Motor neuron (in vitro differentiated cells): ENCODE results near the gene IFI6. TPM values are rescaled to one million over a fixed set of nuclear protein-coding genes. Genes with fewer than 3 reads are reported as not detected.
A peak's percentile ranks its signal among the peaks of the same experiment; 100 is the strongest.
"Not testable (repeated sequence)": the region's sequence is repeated elsewhere in the genome, so short reads cannot be mapped to it uniquely, and the experiment has no call there.

Experiments
- ATAC-seq, 8 experiments: fragments of 200-7000 bp; cut with Tn5 transposase; replicated peaks in 6 of 8; 2 replicates each; pipeline ENCODE4 v1.8.0; 2021; ENCODE audit warnings: mild to moderate bottlenecking in 8 of 8, moderate library complexity in 8 of 8
- H3K27ac ChIP-seq, 2 donors: fragments of 250-450 bp; sonication (Bioruptor Pico); 2 replicates each; pipeline ENCODE4 v1.9.0; 2021; ENCODE audit warnings: antibody characterized with exemption in 2 of 2, mild to moderate bottlenecking in 2 of 2, moderate library complexity in 1 of 2
- H3K4me1 ChIP-seq, 2 donors: fragments of 250-450 bp; sonication (Bioruptor Pico); replicated peaks in 1 of 2; 2 replicates each; pipeline ENCODE4 v1.6.1; 2021; ENCODE audit warnings: antibody characterized with exemption in 2 of 2, mild to moderate bottlenecking in 2 of 2, moderate library complexity in 1 of 2
- H3K4me3 ChIP-seq, 5 donors: fragments of 250-450 bp; sonication (Bioruptor Pico); 2 replicates each; pipeline ENCODE4 v1.9.0; 2021; ENCODE audit warnings: antibody characterized with exemption in 5 of 5, mild to moderate bottlenecking in 5 of 5, moderate library complexity in 4 of 5
- WGBS, 10 experiments: fragments of 450-650 bp; shearing (Covaris generic); methylation state at CpG; one replicate each; pipeline ENCODE4 v1.0.0; 2022; 5-methylcytosine and 5-hydroxymethylcytosine counted together
- in situ Hi-C, 9 experiments: fragments of 400-800 bp; cut with MboI; loops; one replicate each; pipeline ENCODE4 v1.15.0; 2021; ENCODE audit warnings: low sequenced_read_pairs in 9 of 9, low pct_unique_long_range_greater_than_20kb in 2 of 9; ENCODE audit not compliant: unreplicated experiment in 9 of 9
- total RNA-seq, 8 experiments: library from RNA; unstranded; fragments of 300-600 nt; gene quantifications; 2 replicates each; pipeline versions ENCODE4 v1.2.3 to v1.2.4, GENCODE V29; 2022

The IFI6 gene
- total RNA-seq, 8 experiments from 2014 or later, result 7.4 to 3,288 (median 15.3) TPM

GRCh38 chr1:27643600-27644368 lies 28.2 kb downstream of the IFI6 start:
- Histone ChIP-seq H3K4me1 (no peaks in the 10 kb centered on the region), H3K27ac (no peak overlapping the region), H3K4me3 (no peak overlapping the region)
- WGBS, 10 experiments, result 17 to 89% (median 57%) methylated on average over 1 to 9 of the region's 13 CpGs; no CpG with 5 or more reads in 1 of the 10 experiments
- in situ Hi-C loops, result loop anchor here in 1 of 9 experiments (25.0 kb wide), 1 partner anchor 231 kb away; no protein-coding TSS in a partner anchor
- ATAC-seq, result peak in 7 of 8 experiments; percentile 35 to 97 (median 48)

- ATAC-seq, H3K4me1 ChIP-seq, H3K27ac ChIP-seq, H3K4me3 ChIP-seq: not testable (repeated sequence)
- in situ Hi-C loops, result loop anchor here in 1 of 9 experiments (25.0 kb wide), 1 partner anchor 228 kb away; no protein-coding TSS in a partner anchor
- 36 to 100% (median 84%) methylated on average over 1 to 9 of the region's 9 CpGs for WGBS, 10 experiments
These were observed 31.5 kb downstream of the IFI6 start for GRCh38 chr1:27640514-27640913.

- 92 to 100% (median 100%) methylated on average over 1 to 2 of the region's 2 CpGs; no CpG with 5 or more reads in 2 of the 10 experiments for WGBS, 10 experiments
- no peak for ATAC-seq
- peaks cover 0 to 11% of the 10 kb centered on the region in 2 donors for H3K4me1 ChIP-seq
- no peak overlapping the region for H3K27ac ChIP-seq
- in situ Hi-C loops, result loop anchor here in 1 of 9 experiments (25.0 kb wide), 1 partner anchor 227 kb away; no protein-coding TSS in a partner anchor
- H3K4me3 ChIP-seq, result no peak overlapping the region
These were observed 33.2 kb downstream of the IFI6 start for GRCh38 chr1:27638805-27639204.

GRCh38 chr1:27638047-27638734 lies 33.8 kb downstream of the IFI6 start:
- in situ Hi-C loops, result loop anchor here in 1 of 9 experiments (25.0 kb wide), 1 partner anchor 226 kb away; no protein-coding TSS in a partner anchor
- ATAC-seq, result no peak
- no peak overlapping the region for H3K27ac ChIP-seq
- peaks cover 0 to 12% of the 10 kb centered on the region in 2 donors for H3K4me1 ChIP-seq
- 40 to 93% (median 81%) methylated on average over 1 to 5 of the region's 5 CpGs for WGBS, 10 experiments
- no peak overlapping the region for H3K4me3 ChIP-seq

- peak in 1 of 8 experiments; percentile 17 for ATAC-seq
- H3K4me3 ChIP-seq, result no peak overlapping the region
- 50 to 100% (median 82%) methylated on average over 1 to 8 of the region's 11 CpGs; no CpG with 5 or more reads in 3 of the 10 experiments for WGBS, 10 experiments
- in situ Hi-C loops, result loop anchor here in 1 of 9 experiments (25.0 kb wide), 1 partner anchor 223 kb away; no protein-coding TSS in a partner anchor
- H3K27ac ChIP-seq, result no peak overlapping the region
- peaks cover 0 to 12% of the 10 kb centered on the region in 2 donors for H3K4me1 ChIP-seq
These were observed 36.4 kb downstream of the IFI6 start for GRCh38 chr1:27635396-27636142.

GRCh38 chr1:27634985-27635367 lies 37.0 kb downstream of the IFI6 start, which contains the start of gene FGR:
Gene FGR, minus strand, starts transcription at chr1:27635185. Its CDS starts 11,269 bp downstream, at chr1:27623916.
- Histone ChIP-seq H3K27ac (no peak within 1 kb of the TSS), H3K4me3 (peak within 1 kb of the TSS in 2 of 5 donors; percentile 7 to 12), H3K4me1 (peaks cover 0 to 12% of the 10 kb centered on the region in 2 donors)
- in situ Hi-C loops, result loop anchor here in 1 of 9 experiments (25.0 kb wide), 1 partner anchor 223 kb away; no protein-coding TSS in a partner anchor
- no peak for ATAC-seq
- WGBS, 10 experiments, result 60 to 100% (median 76%) methylated on average over 1 to 9 of the region's 28 CpGs; no CpG with 5 or more reads in 6 of the 10 experiments

GRCh38 chr1:27634177-27634984 lies 37.6 kb downstream of the IFI6 start:
- Histone ChIP-seq H3K27ac (no peak overlapping the region), H3K4me3 (peak overlapping the region in 2 of 5 donors; percentile 7 to 12), H3K4me1 (peaks cover 1 to 12% of the 10 kb centered on the region in 2 donors)
- in situ Hi-C loops, result loop anchor here in 1 of 9 experiments (25.0 kb wide), 1 partner anchor 222 kb away; no protein-coding TSS in a partner anchor
- peak; percentile 20 to 87 (median 45) for ATAC-seq
- WGBS, 10 experiments, result 14 to 60% methylated on average over 2 to 14 of the region's 63 CpGs; no CpG with 5 or more reads in 8 of the 10 experiments

- in situ Hi-C loops, result loop anchor here in 1 of 9 experiments (25.0 kb wide), 1 partner anchor 221 kb away; no protein-coding TSS in a partner anchor
- Histone ChIP-seq H3K4me3 (peak overlapping the region in 1 of 5 donors; percentile 12), H3K27ac (no peak overlapping the region), H3K4me1 (peaks cover 8 to 19% of the 10 kb centered on the region in 2 donors)
- 37 to 100% (median 76%) methylated on average over 2 to 11 of the region's 17 CpGs; no CpG with 5 or more reads in 5 of the 10 experiments for WGBS, 10 experiments
- ATAC-seq, result peak in 2 of 8 experiments; percentile 17 to 20
These were observed 38.3 kb downstream of the IFI6 start for GRCh38 chr1:27633640-27634176.

GRCh38 chr1:27633298-27633610 lies 38.7 kb downstream of the IFI6 start:
- WGBS, 10 experiments, result 80 to 100% (median 87%) methylated on average over 1 to 5 of the region's 5 CpGs; no CpG with 5 or more reads in 4 of the 10 experiments
- Histone ChIP-seq H3K4me3 (no peak overlapping the region), H3K4me1 (peaks cover 10 to 21% of the 10 kb centered on the region in 2 donors), H3K27ac (no peak overlapping the region)
- no peak for ATAC-seq
- in situ Hi-C loops, result loop anchor here in 1 of 9 experiments (25.0 kb wide), 1 partner anchor 221 kb away; no protein-coding TSS in a partner anchor

GRCh38 chr1:27632387-27633297 lies 39.4 kb downstream of the IFI6 start:
- H3K4me3 ChIP-seq, result no peak overlapping the region
- in situ Hi-C loops, result loop anchor here in 1 of 9 experiments (25.0 kb wide), 1 partner anchor 220 kb away; no protein-coding TSS in a partner anchor
- WGBS, 10 experiments, result 60 to 100% (median 77%) methylated on average over 2 to 8 of the region's 14 CpGs; no CpG with 5 or more reads in 4 of the 10 experiments
- H3K27ac ChIP-seq, result no peak overlapping the region
- peaks cover 10 to 21% of the 10 kb centered on the region in 2 donors for H3K4me1 ChIP-seq
- ATAC-seq, result no peak
